Coronary artery (tissue), 2 donors: ENCODE measurements around the gene TBC1D19.

Source experiments
- DNase-seq: peaks from one replicate; pipeline ENCODE4 v3.0.0-alpha.2; 2017; ENCODE audit warnings: low spot score
- H3K27ac ChIP-seq, 2 donors: fragments of 200-600 bp; sonication (generic); one replicate each; pipeline ENCODE4 v1.5.1; 2016 to 2019
- H3K4me3 ChIP-seq: fragments of 200-600 bp; sonication (generic); 2 replicates; pipeline ENCODE4 v1.5.1; 2016; ENCODE audit warnings: mild to moderate bottlenecking, moderate library complexity
- TF ChIP-seq, protein P1 (sequence below): fragments of 200-600 bp; sonication (generic); IDR thresholded peaks from one replicate; pipeline ENCODE4 v1.5.1; 2019; ENCODE audit warnings: antibody characterized with exemption

TBC1D19 gene

DNA sequence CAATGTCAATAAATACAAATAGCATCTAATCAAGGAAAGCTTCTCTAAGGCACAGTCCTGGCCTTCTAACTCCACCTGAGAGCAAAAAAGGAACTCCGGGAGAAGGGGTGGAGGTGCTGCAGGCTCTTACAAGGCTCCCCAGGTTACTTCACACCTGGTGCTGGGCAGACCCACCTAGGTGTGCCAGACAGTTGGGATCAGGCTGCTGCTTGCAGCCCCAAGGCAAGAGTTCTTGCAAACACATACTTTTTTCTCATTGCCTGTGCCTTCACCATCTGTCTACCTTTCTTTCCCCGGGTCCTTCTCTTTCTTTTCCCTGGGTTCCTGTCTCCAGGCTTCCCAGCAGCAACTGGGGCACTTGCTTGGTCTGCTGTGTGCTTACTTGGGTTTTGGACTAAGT, 195.3 kb downstream of the TBC1D19 start:
- DNase-seq = no peak
- Histone ChIP-seq H3K27ac (no peak overlapping the region), H3K4me3 (no peak overlapping the region)
- TF ChIP-seq, protein P1, sequence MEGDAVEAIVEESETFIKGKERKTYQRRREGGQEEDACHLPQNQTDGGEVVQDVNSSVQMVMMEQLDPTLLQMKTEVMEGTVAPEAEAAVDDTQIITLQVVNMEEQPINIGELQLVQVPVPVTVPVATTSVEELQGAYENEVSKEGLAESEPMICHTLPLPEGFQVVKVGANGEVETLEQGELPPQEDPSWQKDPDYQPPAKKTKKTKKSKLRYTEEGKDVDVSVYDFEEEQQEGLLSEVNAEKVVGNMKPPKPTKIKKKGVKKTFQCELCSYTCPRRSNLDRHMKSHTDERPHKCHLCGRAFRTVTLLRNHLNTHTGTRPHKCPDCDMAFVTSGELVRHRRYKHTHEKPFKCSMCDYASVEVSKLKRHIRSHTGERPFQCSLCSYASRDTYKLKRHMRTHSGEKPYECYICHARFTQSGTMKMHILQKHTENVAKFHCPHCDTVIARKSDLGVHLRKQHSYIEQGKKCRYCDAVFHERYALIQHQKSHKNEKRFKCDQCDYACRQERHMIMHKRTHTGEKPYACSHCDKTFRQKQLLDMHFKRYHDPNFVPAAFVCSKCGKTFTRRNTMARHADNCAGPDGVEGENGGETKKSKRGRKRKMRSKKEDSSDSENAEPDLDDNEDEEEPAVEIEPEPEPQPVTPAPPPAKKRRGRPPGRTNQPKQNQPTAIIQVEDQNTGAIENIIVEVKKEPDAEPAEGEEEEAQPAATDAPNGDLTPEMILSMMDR = no peak

DNA sequence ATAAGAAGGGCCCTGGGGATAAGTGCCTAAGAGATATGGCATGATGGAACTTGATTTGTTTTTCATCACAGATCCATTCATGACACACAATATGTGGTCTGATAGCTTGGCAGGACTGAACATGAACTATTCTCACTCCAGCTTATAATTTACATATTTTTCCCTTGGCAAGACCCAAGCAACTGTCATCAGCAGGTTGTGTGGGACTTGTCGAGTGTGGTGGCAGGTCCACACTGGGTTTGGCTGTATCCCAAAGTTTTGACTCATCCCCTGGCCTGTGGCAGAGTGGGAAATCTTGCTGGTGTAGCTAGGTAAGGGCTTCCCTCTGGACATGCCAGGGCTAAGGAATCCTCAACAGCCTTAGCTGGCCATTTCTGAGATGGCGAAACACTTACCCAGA, 195.8 kb downstream of the TBC1D19 start:
- no peak for DNase-seq
- Histone ChIP-seq H3K27ac (no peak overlapping the region), H3K4me3 (no peak overlapping the region)
- TF ChIP-seq, protein P1 = no peak

DNA sequence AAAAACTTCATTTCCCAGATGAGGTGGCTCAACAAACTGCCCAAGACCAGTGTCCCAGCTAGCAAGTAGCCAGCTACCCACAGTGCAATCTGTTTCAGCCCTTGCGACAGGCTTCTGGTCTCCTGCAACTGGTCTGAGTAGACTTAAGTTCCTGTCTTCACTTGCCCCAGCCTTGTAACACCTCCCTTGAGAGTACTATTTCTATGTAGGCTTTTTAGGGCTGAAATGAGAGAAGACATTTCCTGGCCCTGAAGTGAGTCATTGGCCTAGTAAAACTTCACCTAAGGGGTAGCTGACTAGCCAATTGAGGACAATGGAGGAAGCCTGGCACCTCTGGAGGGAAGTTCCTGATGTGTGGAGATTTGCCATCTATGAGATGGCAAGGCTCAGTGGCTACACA, 196.7 kb downstream of the TBC1D19 start:
- no peak overlapping the region for H3K27ac ChIP-seq

DNA sequence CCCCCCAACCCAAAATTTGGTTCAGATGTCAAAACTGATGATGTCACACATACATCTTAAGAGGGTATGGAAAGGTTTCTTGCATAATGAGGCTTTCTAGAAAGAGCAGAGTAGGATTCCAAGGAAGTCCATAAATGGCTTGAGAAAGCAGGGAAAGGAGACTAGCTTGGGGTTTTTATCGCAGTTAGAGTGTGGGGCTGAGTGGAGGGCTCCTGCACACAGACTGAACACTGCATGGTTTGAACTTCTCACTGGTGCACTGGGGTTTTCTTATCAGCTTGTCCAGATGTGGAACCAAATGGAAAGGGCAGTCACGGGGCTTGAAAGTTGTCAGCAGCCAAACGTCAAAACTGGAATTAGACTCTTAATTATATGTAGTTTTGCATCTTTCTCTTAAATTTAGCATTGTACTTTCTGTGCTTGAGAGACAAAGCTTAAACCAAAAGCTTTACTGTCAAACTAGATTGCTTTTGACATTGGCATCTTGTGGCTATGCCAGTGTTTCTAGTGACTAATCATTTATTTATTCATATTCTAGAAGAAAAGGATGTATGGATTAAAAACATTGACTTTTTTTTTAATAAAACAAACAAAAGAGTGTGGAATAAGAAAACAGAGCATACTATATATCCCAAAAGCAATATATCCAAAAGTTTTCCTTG, 198.4 kb downstream of the TBC1D19 start:
- H3K27ac ChIP-seq = no peak overlapping the region
- DNase-seq = no peak
- TF ChIP-seq, protein P1 = no peak
- no peak overlapping the region for H3K4me3 ChIP-seq

More for the DNA sequence above, 196.7 kb downstream of the TBC1D19 start:
- no peak overlapping the region for H3K4me3 ChIP-seq
- TF ChIP-seq, protein P1 = no peak
- DNase-seq = no peak

DNA sequence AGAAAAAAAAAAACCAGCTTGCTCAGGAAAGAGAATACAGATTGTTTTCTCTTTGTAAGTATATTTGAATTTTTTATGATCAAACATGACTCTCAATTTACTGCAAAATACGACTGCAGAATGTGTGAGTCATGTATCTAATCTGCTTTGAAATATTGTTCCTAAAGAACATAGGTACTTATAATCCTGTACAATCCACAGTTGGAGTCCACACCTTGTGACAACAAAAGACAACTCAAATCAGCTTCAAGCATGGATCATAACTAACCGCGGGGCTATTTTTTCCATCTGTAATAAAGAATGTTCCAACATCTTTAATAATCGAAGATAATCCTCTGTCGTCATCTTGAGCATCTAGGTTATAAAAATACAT, 198.9 kb downstream of the TBC1D19 start:
- no peak for DNase-seq
- TF ChIP-seq, protein P1 = no peak
- Histone ChIP-seq H3K27ac (no peak overlapping the region), H3K4me3 (no peak overlapping the region)

DNA sequence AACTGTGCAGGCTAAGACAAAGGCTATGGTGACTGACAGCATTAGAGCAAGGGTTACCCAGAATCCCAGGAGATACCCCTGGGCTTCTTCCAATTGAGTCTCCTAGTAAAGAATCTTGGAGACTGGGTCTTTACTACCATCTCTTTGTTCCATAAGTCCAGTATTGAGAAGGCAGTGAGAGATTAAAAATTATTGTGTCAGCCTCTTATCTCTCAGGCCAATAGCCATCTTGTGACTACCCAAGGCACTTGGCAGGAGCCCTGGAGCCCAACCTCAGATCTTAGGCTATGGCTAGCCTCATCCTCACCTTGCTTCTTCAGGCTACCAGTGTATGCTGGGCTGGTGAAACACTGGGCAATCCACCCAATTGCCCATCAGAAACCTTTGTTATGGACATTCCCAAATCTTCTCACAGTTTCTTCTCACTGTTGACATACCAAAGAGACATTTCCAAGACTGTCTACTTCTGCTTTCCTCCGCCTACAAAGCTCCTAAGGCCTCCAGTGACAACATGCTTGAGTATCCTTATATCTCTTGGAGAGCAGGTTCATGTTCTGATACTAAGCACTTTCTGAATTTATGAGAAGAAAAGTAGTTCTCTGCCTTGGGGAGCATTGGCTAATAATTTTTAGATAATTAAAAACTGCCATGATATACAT, 200.5 kb downstream of the TBC1D19 start:
- no peak overlapping the region for H3K27ac ChIP-seq
- DNase-seq = no peak
- TF ChIP-seq, protein P1 = no peak
- H3K4me3 ChIP-seq = no peak overlapping the region

DNA sequence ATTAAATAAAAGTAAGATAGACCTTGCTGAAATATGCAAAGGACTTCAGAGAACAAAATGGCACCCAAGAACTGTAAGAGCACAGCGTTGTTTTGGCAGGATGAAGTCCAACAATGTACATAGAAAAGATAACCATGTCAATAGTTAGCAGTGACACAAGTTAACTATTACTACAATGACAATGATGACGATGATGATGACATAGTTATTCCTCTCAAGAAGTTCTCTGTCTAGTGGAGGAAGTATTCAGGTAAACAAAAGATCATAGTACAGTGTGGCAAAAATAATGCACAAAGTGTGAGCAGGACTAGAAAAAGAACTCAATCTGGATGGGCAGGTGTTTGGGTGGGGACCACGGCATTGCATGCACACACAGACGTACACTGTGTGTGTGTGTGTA, 201.4 kb downstream of the TBC1D19 start:
- no peak overlapping the region for H3K27ac ChIP-seq
- no peak for DNase-seq
- TF ChIP-seq, protein P1 = no peak

More for the DNA sequence above, 201.4 kb downstream of the TBC1D19 start:
- H3K4me3 ChIP-seq = no peak overlapping the region
